Stimulated activated CD8-positive, alpha-beta memory T cell treated with anti-CD3 and anti-CD28 coated beads, Interleukin-15, amount 100 ng/mL, for 48 hours (primary cell): Measurements from ENCODE around the gene CCN5.
A peak's percentile ranks its signal among the peaks of the same experiment; 100 is the strongest.

ENCODE experiments used
- DNase-seq, 2 donors: peaks; one replicate each; pipeline ENCODE4 v3.0.0-alpha.2; 2020; ENCODE audit warnings: low read depth in 2 of 2

Gene CCN5

DNA sequence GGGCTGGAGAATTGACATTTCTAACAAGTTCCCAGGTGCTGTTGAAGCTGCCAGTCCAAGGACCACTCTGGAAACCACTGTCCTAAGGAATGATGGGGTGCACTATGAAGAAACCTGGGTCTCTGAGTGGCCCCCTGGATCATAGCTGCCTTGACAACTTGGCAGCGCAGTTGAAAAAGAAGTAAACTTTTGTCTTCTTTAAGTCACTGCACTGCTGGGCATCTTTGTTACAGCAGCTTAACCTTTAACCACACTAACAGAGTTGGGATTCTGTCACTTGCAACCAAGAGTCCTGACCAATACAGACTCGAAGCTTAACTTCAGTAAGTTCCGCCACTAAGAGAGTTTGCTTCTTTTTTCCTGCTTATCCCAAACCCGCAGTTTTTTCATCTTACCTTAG lies 21.9 kb downstream of the CCN5 start:
- DNase-seq = no peak

DNA sequence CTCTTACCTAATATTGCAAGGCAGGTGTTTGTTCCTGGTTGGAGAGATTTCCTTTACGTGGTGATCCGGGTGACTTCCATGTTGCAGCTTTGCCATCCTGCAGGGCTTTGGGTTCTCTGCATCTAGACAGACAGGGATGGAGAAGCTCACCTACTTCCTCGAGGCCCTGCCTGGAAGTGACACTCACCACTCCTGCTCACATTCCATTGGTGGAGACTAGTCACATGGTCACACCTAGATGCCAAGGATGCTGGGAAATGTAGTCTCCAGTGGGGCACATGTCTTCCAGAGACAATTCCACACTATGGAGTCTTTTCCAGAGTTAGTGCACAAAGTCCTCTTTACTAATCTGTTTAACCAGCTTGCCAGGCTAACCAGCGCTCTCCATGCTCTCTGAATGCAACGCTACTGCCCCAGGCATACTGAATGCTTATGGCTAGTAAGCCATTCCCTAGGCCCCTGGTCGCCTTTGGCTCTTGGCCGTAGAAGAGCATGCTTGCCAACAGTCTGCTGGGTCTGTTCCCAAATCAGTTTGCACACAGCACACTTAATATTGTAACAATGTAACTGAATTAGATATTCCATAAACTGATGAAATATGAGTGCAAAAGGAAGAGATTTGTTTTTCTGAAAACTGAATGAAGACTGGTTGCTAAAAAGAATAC lies 23.8 kb downstream of the CCN5 start:
- DNase-seq = peak; percentile 24 to 30

DNA sequence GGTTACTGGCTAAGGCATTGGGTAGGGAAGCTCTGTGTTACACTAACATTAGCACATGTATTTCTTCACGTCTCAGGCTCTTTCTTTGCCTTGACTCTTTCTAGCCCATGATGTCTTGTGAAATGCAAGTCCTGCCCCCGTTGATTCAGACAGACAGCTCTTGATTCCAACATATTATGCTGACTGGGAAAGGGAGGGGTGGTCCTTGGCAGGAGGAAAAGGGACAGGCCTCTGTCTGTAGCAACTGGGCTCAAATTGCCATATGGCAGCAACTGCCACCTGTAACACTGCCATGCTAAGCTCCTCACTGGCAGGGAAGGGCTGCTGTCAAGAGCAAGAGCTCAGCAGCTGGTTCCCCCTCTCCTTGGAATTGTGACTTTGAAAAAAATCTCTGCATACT lies 24.8 kb downstream of the CCN5 start:
- no peak for DNase-seq

DNA sequence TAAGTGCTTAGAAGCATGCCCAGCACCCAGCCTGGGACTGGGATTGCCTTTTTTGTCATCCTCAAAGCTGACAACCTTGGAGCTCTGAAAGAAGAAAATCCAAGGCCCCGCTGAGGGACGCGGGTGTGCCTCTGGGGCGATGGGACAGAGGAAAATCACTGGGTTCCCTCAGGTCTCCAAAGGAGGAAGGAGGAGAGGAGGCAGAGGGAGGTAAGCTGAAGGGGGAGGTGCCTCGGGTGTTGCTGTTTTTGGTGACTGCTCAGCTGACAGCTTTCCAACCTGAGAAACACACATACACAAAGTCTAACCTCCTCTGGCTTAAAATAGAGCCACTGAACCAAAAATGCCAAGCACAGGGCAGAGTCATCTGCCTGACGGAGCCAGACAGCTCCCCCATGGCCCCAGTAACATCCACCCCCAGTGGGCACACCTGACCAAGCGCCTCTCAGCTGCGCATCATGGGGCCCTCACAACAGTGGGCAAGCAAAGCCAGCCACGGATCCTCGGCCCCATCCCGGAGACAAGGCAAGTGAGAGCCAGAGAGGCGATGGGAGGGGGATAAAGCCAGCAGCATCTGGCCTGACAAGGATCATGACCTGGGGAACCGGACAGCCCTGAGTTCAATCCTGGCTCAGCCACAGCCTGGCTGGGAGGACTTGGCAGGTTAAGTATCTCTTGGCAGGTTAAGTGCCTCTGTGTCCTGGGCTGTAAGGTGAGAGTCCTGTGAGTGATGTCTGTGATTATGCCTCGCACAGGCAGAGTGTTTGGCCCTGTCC lies 27.3 kb downstream of the CCN5 start:
- DNase-seq = no peak

DNA sequence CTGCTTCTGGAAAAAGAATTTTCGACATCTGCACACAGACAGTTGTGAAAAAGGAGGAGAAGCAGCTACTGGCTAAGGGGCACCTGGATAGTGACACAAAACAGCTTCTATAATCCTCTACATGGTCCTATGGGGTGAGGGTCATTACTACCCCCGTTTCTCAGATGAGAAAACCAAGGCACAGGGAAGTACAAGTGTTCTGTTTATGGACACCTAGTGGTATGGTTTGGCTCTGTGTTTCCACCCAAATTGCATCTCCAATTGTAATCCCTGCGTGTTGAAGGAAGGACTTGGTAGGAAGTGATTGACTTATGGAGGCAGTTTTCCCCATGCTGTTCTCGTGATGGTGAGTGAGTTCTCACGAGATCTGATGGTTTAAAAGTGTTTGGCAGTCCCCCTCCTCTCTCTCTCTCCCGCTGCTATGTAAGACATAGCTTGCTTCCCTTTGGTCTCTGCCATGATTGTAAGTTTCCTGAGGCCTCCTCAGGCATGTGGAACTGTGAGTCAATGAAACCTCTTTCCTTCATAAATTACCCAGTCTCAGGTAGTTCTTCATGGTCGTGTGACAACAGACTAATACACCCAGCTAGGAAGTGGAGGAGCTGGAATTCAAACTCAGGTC lies 28.0 kb downstream of the CCN5 start:
- no peak for DNase-seq

DNA sequence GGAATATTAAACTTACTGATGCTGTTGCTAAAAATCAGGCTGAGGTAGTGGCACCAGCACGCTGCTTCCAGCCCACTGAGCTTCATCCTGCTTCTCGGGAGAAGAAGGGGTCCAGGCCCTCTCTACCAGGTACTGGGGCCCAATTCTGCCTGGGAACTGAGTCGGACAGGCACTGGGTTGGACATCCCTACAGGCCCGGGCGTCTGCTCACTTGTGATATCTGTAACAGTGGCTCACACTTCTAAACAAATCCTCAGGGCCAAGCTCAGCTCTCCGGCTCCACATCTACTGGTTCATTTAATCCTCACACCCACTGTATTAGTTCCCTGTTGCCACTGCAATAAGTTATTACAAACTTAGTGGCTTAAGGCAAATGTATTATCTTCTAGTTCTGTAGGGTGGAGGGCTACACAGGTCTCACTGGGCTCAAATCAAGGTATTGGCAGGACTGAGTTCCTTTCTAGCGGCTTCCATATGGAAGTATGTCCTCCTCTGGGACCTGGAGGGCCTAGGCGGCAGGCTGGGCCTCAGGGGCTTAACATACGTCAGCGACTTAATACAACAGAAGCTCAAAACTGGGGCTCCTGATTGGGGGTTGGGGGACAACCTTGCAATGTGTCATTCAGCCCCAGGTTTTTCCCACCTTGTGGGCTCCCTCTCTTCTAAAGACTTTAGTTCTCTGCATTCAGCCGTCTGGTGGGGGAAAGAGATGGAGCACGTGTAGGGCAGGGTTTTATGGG lies 28.9 kb downstream of the CCN5 start:
- no peak for DNase-seq

DNA sequence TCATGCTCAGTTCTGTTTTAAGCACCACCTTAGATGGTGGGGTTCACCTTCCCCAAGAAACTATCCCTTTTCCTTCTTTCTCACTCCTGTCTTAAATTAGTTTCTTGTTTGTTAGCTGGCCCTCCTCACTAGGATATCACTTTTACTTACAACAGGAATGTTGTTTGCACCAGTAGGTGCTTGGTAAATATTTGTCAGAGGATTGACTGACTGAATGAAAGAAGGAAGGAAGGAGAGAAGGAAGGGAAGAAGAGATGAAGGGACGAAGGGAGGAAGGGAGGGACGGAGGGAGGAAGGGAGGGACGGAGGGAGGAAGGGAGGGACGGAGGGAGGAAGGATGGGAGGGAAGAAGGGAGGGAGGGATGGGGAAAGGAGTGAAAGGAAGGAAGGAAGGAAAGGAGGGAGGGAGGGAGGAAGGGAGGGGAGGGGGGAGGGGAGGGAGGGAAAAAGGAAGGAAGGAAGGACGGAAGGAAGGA lies 30.0 kb downstream of the CCN5 start:
- DNase-seq = no peak

DNA sequence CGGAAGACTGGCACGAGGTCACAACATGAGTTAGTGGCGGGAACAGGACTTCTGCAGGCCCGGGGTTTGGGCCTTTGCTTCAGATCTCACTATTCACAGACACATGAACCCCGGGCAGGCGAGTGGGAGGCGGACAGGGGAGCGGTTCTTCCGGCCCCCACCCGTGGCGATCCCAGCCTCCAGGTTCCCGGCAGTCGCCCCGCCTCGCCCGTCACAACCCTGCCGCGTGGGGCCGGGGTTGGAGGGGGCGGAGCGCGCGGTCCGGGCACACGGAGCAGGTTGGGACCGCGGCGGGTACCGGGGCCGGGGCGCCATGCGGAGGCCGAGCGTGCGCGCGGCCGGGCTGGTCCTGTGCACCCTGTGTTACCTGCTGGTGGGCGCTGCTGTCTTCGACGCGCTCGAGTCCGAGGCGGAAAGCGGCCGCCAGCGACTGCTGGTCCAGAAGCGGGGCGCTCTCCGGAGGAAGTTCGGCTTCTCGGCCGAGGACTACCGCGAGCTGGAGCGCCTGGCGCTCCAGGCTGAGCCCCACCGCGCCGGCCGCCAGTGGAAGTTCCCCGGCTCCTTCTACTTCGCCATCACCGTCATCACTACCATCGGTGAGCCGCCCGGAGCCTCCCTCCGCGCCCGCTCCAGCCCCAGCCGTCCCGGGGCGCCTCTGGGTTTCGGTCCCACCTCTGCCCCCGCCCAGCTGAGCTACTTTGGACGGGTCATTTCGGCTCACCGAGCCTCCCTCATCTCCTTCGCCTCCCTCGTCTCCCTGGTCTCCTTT lies 30.6 kb downstream of the CCN5 start, which contains the start of gene KCNK15:
TSS of gene KCNK15 (plus strand) at position 268 of the 769 bp plus-strand sequence. CDS start at position 314, 46 bp downstream.
- DNase-seq = peak; percentile 7 to 23

DNA sequence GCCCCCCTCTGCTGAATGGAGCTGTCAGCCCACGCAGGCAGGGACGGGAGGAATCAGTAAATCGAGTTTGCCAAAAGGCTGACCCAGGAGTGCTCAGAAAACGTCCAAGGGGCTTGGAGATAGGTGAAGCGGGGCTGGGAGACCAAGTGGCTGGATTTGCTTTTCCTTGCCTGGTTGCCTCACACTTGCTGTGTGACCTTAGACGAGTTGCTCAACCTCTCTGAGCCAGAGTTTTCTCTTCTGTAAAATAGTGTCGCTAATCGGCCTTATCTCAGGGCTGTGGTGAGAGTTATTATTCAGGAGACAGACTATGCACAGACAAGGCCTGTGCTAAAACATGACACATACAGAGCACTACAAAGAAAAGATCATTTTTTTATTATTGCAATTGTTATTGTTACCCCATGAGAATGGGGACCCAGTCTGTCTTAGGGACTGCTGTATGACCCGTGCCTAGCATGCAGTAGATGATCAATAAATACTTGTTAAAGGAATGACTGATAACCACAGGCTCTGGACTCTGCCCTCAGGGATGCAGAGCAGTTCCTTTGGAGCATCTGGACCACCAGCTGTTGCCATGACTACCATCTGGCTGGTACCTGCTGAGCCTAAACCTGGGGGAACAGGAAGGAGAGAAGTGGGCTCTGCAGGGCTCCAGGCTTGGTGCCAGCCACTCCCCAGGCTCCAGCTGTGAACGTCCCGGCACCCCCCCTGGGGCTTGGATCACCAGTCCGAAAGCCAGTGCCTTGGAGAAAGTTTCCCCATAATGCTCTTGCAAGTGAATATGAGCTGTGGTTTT lies 31.4 kb downstream of the CCN5 start:
- no peak for DNase-seq

DNA sequence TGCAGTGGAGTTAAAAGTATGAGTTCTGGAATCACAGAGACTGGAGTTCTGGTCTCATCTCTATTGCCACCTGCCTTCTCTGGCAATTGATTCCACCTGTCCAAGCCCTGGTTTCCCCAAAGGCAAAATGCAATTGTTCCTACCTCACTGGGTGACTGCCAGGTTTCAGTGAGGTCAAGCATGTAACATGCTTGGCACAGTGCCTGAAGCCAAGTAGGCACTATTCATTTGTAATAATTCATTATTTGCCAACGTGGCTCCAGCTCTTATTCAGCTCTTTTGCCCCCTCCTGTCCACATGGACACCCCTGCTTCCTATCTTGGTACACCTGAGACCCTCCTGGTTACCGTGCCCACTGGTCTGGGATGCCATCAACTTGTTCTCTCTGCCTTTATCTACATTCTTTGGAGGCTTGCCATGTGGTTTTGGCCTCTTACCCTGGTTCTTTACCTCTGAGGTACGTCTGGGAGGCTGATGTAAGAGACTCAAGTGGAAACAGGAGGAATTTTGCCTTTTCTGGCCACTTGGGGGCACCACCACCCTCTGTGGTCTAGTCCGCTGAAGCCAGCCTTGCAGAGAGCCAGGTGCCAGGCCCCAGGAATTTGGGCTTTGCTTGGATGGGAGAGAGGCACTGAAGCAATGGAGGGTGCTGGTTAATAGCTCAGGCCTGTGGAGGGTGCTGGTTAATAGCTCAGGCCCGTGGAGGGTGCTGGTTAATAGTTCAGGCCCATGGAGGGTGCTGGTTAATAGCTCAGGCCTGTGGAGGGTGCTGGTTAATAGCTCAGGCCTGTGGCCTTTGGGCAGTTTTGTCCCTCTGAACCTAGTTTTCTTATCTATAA lies 32.2 kb downstream of the CCN5 start:
- peak; percentile 27 to 43 for DNase-seq

DNA sequence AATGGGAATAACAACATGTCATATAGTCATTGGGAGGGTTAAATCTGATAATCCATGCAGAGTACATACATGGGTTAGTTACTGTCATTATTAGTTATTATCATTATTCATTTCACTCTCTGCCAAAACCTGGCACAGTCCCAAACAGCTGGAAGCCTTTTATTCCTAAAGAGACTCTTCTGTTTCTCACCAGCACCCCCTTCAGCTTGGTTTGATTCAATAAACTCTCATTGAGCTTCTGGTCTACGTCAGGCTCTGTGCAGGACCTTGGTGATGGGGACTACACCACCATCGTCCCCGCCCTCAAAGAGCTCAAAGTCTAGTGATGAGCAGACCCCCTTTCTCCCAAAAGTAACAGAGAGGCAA lies 32.8 kb downstream of the CCN5 start:
- no peak for DNase-seq

DNA sequence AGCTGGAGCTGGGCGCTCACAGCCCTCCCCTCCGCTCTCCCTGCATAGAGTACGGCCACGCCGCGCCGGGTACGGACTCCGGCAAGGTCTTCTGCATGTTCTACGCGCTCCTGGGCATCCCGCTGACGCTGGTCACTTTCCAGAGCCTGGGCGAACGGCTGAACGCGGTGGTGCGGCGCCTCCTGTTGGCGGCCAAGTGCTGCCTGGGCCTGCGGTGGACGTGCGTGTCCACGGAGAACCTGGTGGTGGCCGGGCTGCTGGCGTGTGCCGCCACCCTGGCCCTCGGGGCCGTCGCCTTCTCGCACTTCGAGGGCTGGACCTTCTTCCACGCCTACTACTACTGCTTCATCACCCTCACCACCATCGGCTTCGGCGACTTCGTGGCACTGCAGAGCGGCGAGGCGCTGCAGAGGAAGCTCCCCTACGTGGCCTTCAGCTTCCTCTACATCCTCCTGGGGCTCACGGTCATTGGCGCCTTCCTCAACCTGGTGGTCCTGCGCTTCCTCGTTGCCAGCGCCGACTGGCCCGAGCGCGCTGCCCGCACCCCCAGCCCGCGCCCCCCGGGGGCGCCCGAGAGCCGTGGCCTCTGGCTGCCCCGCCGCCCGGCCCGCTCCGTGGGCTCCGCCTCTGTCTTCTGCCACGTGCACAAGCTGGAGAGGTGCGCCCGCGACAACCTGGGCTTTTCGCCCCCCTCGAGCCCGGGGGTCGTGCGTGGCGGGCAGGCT lies 35.1 kb downstream of the CCN5 start:
- DNase-seq = no peak

DNA sequence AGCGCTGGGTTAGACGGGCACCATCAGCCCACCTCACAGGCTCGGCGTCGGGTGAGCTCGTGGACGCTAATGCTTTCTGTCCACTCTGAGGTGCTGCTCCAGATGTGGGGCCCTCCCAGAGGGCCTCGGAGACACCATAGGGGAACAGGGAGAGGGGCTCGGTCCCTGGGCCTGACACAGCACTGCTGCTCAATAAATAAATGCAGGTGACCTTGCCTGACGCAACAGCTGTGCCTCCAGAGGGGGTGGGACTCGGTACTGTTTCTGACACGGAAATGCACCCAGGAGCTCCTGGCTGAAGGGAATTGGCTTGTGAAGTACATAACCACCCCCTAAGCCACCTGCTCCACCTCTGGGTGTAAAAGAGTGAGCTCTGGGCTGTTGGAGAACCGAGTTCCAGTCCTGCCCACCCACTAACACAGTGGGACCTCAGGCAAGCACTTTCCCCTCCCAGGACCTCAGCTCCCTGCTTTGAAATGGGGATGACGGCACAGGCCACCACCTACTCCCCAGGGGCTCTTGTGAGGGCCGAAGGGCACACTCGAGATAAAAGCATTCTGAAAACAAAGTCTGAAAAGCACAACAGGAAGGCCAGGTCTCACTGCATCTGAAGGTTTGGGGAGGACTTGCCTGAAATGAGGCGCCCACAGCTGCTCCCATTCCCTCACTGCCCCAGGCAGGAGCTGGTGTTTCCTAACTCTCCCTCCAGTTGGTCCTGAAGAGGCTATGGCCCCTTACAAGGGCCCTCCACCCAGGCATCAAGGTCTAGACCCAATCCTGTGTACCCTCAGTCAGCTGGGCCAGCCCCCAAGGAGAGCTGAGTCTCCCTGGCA lies 37.1 kb downstream of the CCN5 start:
- DNase-seq = no peak

DNA sequence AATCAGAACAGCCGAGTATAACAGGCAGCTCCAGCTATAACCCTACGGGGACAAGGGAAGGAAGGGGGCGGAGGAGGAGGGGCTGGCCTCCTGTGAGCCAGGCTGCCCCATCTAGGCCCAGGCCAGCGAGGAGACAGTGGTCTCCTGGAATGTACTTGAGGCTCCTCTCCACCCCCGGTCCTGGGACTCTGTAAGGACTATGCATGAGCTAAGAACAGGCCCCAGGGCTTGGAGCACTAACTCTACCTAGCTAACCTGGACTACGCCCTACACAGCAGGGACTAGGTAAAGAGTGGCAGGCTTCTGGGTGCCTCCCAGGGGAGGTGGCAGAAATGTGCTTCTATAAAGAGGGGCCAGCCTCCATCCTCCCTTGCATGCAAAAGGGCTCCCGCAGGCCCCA lies 39.4 kb downstream of the CCN5 start:
- no peak for DNase-seq

DNA sequence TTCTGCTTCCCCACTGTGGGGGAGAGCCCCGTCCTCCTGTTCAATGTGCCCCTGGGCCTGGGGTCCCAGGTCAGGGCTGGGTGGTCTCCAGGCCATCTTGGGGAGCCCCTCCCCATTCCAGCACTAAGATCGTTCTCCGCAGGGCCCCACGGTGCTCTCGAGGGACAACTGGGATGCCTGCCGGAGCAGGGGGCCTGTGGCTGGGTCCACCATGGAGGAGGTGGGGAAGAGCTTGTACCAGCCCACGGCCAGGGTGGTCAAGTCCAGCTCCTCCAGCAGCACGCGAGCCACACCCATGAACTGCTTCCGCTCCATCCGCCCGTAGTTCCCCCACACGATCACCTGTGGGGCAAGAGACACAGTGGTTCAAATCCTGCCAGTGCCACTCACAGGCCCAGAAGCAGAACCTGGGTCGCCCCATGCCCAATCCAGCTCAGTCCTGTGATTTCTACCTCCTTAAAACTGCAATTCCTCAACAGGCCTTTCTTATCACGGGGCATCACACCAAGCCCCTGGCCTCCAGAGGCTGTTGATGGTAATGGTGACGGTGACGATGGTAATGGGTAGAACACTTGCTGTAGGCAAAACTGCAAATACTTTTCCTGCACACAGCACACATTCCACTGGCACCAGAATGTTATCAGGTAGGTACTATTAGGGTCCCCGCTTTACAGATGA lies 41.0 kb downstream of the CCN5 start:
- DNase-seq = no peak

DNA sequence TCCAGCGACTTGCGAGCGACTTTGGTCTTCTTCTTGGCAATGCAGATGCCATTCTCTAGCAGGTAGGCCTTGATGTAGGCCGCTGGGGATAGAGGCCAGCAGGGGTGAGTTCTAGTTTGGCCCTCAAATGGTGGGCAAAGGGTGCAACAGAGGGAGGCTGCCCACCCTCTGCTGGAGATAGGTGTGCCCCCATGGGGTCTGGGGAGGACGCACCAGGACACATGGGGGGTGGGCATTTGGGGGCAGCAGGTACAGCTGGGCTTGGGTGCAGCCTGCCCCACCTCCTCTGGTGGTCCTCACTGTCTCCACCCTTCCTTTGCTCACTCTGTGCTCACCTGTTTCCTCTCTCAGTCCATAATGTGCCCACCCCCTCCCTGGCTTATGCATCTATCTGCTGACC lies 41.8 kb downstream of the CCN5 start:
- DNase-seq = no peak
